Activated CD4-positive, alpha-beta T cell treated with anti-CD3 and anti-CD28 coated beads, Interleukin-2, amount 10 ng/mL, durations not matched to agents 7 days and 5 days (primary cell): ENCODE measurements around the gene GRB14. TPM values are rescaled to one million over a fixed set of nuclear protein-coding genes. Genes with fewer than 3 reads are reported as not detected.

ENCODE experiments used
- CTCF ChIA-PET: fragments of 350-600 bp; sonication (Branson Sonifier 250); formaldehyde crosslinking; loops from one replicate; lab custom pipeline; 2021; ENCODE audit warnings: antibody characterized with exemption; lab: Charles Lee
- POLR2A ChIA-PET: fragments of 350-600 bp; sonication (Branson Sonifier 250); formaldehyde crosslinking; loops from one replicate; lab custom pipeline; 2021; ENCODE audit warnings: antibody characterized with exemption; lab: Charles Lee
- DNase-seq: peaks from one replicate; pipeline ENCODE4 v3.0.0-alpha.2; 2020
- H3K27ac Mint-ChIP-seq: one replicate; pipeline ENCODE4 v1.8.0; 2021; ENCODE audit warnings: mild to moderate bottlenecking, moderate library complexity, mixed read lengths
- H3K27me3 Mint-ChIP-seq: one replicate; pipeline ENCODE4 v1.8.0; 2021; ENCODE audit warnings: mixed read lengths
- H3K36me3 Mint-ChIP-seq: one replicate; pipeline ENCODE4 v1.8.0; 2021; ENCODE audit warnings: low read depth, mixed read lengths
- H3K4me1 Mint-ChIP-seq: one replicate; pipeline ENCODE4 v1.8.0; 2021; ENCODE audit warnings: mixed read lengths
- H3K4me3 Mint-ChIP-seq: one replicate; pipeline ENCODE4 v1.8.0; 2021; ENCODE audit warnings: mild to moderate bottlenecking, moderate library complexity, mixed read lengths
- H3K9me3 Mint-ChIP-seq: one replicate; pipeline ENCODE4 v1.8.0; 2021; ENCODE audit warnings: mixed read lengths
- total RNA-seq, 2 experiments: library from RNA; stranded (reverse); gene quantifications; one replicate each; pipeline ENCODE4 v1.2.3, GENCODE V29; 2021

The GRB14 gene
- total RNA-seq, 2 experiments from 2014 or later = not detected

DNA sequence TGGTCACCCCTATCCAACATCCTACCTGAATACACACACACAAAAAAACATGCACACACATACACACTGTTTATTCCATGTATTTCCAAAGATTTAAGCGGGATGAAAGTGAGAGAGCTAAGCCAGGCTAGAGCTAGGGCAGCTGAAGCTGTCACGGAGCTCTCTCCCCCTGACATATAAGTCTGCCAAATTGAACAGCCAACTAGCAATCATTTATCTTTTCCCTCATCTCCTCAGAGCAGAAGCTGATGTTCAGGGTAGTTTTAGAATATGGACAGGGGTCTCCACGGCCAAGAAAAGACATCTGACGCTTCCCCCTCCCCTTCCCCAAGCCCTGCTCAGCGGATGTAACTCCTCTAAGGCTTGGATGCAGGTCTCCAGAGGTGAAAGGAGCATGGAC is 171.6 kb downstream of the GRB14 start:
- Mint-ChIP-seq H3K4me3 (no peak overlapping the region), H3K36me3 (no peaks in the 10 kb centered on the region), H3K9me3 (no peaks in the 10 kb centered on the region), H3K4me1 (no peaks in the 10 kb centered on the region), H3K27me3 (no peaks in the 10 kb centered on the region), H3K27ac (no peak overlapping the region)
- no peak for DNase-seq
- ChIA-PET POLR2A (no interaction called here), CTCF (no interaction called here)

DNA sequence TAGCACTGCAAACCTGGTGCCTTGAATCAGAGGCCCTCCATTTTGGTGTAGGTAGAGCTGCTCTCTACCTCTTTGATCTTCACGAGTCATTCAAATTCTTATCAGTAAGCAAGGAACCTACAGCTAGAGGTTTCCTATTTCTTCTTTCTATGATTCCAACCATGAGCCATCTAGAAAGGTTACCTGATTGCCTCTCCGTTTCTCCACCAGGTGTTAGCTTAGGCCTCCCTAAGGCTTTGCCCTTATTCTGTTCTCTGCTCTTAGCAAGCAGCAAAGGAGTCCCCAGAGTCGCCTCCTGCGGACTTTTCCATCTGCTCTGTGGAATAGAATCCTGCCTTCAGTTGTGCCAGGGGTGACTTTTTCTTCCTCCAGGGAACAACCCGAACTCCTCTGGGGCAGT is 173.6 kb downstream of the GRB14 start:
- Mint-ChIP-seq H3K9me3 (no peaks in the 10 kb centered on the region), H3K4me1 (no peaks in the 10 kb centered on the region), H3K27me3 (no peaks in the 10 kb centered on the region), H3K27ac (no peak overlapping the region), H3K4me3 (no peak overlapping the region), H3K36me3 (no peaks in the 10 kb centered on the region)
- no peak for DNase-seq
- POLR2A ChIA-PET = no interaction called here
- CTCF ChIA-PET = no interaction called here

Other genes with a start within 250 kb of the GRB14 start
- not detected for gene COBLL1, start 220.3 kb upstream of the GRB14 start, total RNA-seq